Cardiac muscle cell (in vitro differentiated cells and primary cell): Measurements from ENCODE around the gene TNNT2. TPM values are rescaled to one million over a fixed set of nuclear protein-coding genes. Genes with fewer than 3 reads are reported as not detected.

Experiments
- DNase-seq, 2 donors: peaks; one replicate each; pipeline versions ENCODE4 v3.0.0 to v3.0.0-alpha.2; 2010 to 2017; ENCODE audit warnings: low read depth in 1 of 2, low spot score in 1 of 2
- H3K27ac ChIP-seq: fragments of 200-600 bp; sonication (generic); 2 replicates; pipeline ENCODE4 v1.5.1; 2016
- H3K27me3 ChIP-seq: fragments of 200-600 bp; sonication (generic); 2 replicates; pipeline ENCODE4 v1.6.0; 2016; ENCODE audit warnings: control low read depth
- H3K36me3 ChIP-seq: fragments of 200-600 bp; sonication (generic); 2 replicates; pipeline ENCODE4 v1.5.1; 2016; ENCODE audit warnings: control low read depth
- H3K4me1 ChIP-seq: fragments of 200-600 bp; sonication (generic); 2 replicates; pipeline ENCODE4 v1.8.1; 2017; ENCODE audit warnings: low read depth, mild to moderate bottlenecking, mixed run types
- H3K4me3 ChIP-seq: fragments of 200-600 bp; sonication (generic); 2 replicates; pipeline ENCODE4 v1.5.1; 2016; ENCODE audit warnings: mild to moderate bottlenecking
- H3K9me3 ChIP-seq: fragments of 200-600 bp; sonication (generic); 2 replicates; pipeline ENCODE4 v1.5.1; 2017; ENCODE audit warnings: low read depth, mild to moderate bottlenecking, control low read depth
- polyA plus RNA-seq: library from polyadenylated mRNA; unstranded; fragments of >200 nt; fragmentation: Nextera tagmentation; extraction: Ambion mirVana; gene quantifications from 2 replicates; pipeline ENCODE4 v1.2.1, GENCODE V29; 2016
- total RNA-seq: library from RNA; depleted of rRNA; stranded (reverse); fragments of >200 nt; gene quantifications from 2 replicates; pipeline ENCODE4 v1.2.3, GENCODE V29; 2016
- TF ChIP-seq, protein P1 (sequence below): IDR thresholded peaks from 2 replicates; pipeline ENCODE4 v1.5.1; 2012; ENCODE audit warnings: low read depth, mild to moderate bottlenecking, low read length

TNNT2 gene
- total and polyA plus RNA-seq, 2 experiments from 2014 or later = 7,232 to 9,291 TPM

DNA sequence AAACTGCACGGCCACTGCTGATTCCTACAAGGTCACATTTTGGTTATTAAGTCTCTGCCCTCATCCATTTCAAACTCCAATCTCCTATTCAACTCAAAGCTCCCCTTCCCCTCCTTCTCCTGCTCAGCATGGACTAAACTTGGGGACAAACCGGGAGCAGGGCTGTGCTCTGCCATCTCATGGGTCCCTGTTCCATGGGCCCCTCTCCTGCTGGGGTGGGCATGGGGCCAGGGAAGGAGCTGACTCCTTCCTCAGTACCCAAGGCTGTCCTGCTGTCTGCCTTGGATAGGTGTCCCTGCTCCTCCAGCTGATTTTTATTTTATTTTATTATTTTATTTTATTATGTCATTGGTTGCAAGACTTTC is 27.1 kb downstream of the TNNT2 start:
- Histone ChIP-seq H3K4me3 (no peak overlapping the region), H3K4me1 (peaks cover 3% of the 10 kb centered on the region), H3K27me3 (no peaks in the 10 kb centered on the region), H3K27ac (no peak overlapping the region), H3K9me3 (no peaks in the 10 kb centered on the region), H3K36me3 (no peaks in the 10 kb centered on the region)
- no peak for DNase-seq
- TF ChIP-seq, protein P1, sequence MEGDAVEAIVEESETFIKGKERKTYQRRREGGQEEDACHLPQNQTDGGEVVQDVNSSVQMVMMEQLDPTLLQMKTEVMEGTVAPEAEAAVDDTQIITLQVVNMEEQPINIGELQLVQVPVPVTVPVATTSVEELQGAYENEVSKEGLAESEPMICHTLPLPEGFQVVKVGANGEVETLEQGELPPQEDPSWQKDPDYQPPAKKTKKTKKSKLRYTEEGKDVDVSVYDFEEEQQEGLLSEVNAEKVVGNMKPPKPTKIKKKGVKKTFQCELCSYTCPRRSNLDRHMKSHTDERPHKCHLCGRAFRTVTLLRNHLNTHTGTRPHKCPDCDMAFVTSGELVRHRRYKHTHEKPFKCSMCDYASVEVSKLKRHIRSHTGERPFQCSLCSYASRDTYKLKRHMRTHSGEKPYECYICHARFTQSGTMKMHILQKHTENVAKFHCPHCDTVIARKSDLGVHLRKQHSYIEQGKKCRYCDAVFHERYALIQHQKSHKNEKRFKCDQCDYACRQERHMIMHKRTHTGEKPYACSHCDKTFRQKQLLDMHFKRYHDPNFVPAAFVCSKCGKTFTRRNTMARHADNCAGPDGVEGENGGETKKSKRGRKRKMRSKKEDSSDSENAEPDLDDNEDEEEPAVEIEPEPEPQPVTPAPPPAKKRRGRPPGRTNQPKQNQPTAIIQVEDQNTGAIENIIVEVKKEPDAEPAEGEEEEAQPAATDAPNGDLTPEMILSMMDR = no peak

DNA sequence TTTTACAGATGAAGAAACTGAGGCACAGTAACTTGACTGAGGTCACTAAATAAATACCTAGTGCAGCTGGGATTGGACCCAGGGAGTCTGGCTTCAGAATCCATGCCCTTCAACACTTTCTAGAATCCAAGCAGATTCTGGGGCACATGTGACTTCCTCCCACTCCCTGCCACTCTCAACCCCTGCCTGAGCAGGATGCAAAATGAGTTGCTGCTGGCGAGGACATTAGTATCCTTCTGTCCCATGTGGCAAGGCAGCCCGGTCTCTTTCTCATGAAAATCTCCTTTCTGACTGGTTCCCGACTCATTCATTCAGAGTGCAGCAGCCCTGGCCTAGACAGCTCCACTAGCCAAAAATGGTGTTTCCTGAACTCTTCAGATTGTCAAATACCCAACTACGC is 28.4 kb downstream of the TNNT2 start:
- DNase-seq = no peak
- Histone ChIP-seq H3K9me3 (no peaks in the 10 kb centered on the region), H3K27me3 (no peaks in the 10 kb centered on the region), H3K4me1 (peaks cover 3% of the 10 kb centered on the region), H3K4me3 (no peak overlapping the region), H3K27ac (no peak overlapping the region), H3K36me3 (no peaks in the 10 kb centered on the region)
- TF ChIP-seq, protein P1 = no peak

DNA sequence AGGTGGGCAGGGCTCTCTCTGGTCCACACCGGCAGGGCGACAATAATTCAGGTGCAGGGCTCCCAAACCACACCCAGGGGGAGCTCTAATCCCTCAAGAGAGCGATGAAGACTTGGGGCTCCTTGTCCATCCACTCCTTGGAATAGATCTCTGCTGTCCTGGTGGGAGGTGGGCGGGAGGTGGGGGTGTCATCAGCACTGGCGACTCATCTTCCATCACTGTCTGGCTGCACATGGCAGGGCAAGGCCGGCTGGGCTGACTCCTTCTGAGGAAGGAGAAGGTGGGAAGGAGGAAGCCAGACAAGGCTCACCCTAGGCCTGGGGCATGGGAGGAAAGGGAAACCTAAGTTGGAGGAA is 29.3 kb downstream of the TNNT2 start:
- Histone ChIP-seq H3K4me1 (peaks cover 3% of the 10 kb centered on the region), H3K27ac (no peak overlapping the region), H3K9me3 (no peaks in the 10 kb centered on the region), H3K4me3 (no peak overlapping the region), H3K36me3 (no peaks in the 10 kb centered on the region), H3K27me3 (no peaks in the 10 kb centered on the region)
- peak; percentile 47 to 87 for DNase-seq
- TF ChIP-seq, protein P1 = peak; percentile 69

DNA sequence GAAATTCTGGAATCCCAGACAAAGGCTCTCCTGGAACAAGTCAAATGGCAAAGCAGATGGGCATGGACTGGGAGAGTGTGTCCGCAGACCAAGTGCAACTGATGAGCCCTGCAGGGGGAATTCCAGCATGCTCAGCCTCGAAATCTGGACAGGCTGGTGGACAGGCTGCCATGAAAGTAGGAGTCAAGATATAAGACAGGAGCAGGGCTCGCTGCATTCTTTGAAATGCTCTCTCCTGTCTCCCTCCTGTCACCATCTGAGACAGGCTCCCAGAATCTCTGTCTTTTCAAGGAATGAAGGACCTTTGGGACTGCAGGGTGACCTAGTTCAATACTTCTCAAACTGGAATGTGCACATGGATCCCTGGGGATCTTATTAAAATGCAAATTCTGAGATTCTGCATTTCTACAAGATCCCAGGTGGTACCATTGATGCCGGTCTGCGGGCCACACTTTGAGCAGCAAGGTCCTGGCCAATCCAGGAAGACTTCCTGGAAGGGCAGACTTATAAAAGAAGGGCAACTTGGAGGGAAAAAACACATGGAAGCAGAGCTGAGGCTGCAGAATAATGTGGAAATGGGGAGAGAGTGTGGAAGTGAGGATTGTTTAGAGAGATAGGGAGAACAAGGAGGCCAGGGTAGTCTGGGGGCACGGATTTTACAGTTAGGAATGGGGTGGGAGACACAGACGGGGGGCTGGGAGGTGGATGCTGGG is 29.8 kb downstream of the TNNT2 start:
- Histone ChIP-seq H3K4me3 (no peak overlapping the region), H3K27me3 (no peaks in the 10 kb centered on the region), H3K36me3 (no peaks in the 10 kb centered on the region), H3K27ac (no peak overlapping the region), H3K9me3 (no peaks in the 10 kb centered on the region), H3K4me1 (peaks cover 3% of the 10 kb centered on the region)
- no peak for DNase-seq
- TF ChIP-seq, protein P1 = no peak

DNA sequence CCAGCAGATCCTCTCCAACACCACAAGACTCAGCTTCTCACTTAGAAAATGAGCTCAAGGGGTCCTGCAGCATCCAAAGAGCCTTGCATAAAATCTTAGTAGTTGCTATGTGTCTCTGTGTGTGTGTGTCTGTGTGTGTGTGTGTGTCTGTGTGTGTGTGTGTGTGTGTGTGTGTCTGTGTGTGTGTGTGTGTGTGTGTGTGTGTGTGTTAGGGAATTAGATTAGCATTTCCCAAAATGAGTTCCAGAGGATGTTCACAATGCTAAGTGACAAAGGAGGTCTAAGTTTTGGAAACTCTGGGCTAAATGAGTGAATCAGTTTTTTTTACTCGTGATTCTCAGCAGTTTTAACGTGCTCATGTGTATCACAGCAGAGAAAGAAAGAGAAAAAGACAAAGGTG is 30.5 kb downstream of the TNNT2 start:
- TF ChIP-seq, protein P1 = no peak
- peaks cover 3% of the 10 kb centered on the region for H3K4me1 ChIP-seq
- no peak for DNase-seq
- no peaks in the 10 kb centered on the region for H3K27me3 ChIP-seq
- no peaks in the 10 kb centered on the region for H3K36me3 ChIP-seq
- H3K9me3 ChIP-seq = no peaks in the 10 kb centered on the region
- H3K27ac ChIP-seq = no peak overlapping the region
- no peak overlapping the region for H3K4me3 ChIP-seq
